ENCODE data around the gene OR56A5.

DNA sequence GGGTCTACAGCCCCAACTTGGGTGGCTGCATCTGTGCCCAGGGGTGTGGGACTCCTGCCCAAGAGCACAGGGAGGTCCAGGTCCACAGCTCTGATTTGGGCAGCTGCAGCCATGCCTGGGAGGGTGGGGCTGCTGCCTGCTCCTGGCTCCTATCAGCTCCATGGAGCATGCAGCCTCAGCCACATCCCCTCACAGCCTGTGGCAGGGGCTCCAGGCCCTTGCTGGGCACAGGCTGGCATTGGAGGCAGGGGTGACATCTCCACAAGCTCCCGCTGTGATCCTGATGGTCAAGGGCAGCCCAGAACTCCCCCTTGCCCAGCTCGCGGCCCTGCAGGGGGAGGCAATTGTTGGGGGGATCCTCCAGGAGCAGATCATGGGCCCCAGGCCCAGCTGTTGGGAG is 44.7 kb upstream of the OR56A5 start:
- TF ChIP-seq, protein P1, sequence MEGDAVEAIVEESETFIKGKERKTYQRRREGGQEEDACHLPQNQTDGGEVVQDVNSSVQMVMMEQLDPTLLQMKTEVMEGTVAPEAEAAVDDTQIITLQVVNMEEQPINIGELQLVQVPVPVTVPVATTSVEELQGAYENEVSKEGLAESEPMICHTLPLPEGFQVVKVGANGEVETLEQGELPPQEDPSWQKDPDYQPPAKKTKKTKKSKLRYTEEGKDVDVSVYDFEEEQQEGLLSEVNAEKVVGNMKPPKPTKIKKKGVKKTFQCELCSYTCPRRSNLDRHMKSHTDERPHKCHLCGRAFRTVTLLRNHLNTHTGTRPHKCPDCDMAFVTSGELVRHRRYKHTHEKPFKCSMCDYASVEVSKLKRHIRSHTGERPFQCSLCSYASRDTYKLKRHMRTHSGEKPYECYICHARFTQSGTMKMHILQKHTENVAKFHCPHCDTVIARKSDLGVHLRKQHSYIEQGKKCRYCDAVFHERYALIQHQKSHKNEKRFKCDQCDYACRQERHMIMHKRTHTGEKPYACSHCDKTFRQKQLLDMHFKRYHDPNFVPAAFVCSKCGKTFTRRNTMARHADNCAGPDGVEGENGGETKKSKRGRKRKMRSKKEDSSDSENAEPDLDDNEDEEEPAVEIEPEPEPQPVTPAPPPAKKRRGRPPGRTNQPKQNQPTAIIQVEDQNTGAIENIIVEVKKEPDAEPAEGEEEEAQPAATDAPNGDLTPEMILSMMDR (IDR thresholded peaks at IDR 0.05): no peak
- TF ChIP-seq EZH2 (IDR thresholded peaks at IDR 0.05; ENCODE audit: borderline replicate concordance, insufficient read depth, low read depth, low read length, poor library complexity, severe bottlenecking): no peak

All from B cell (primary cell).